GM12878 (cell line): ENCODE results near the gene ERP27. TPM values are rescaled to one million over a fixed set of nuclear protein-coding genes. Genes with fewer than 3 reads are reported as not detected.

Experiments used
- BRCA1 ChIP-seq: IDR thresholded peaks from 2 replicates; pipeline ENCODE4 v1.6.1; 2011; ENCODE audit warnings: low read depth, low read length, improper control_type of control experiment
- E4F1 ChIP-seq: fragments of 450-650 bp; IDR thresholded peaks from 2 replicates; pipeline ENCODE4 v1.6.1; 2018; ENCODE audit warnings: borderline replicate concordance, mild to moderate bottlenecking; ENCODE audit not compliant: partially characterized antibody
- EED ChIP-seq: sonication (generic); IDR thresholded peaks from 2 replicates; pipeline ENCODE4 v1.6.1; 2016; ENCODE audit warnings: antibody characterized with exemption, low read depth
- MTA3 ChIP-seq: IDR thresholded peaks from 2 replicates; pipeline ENCODE4 v1.6.1; 2012; ENCODE audit warnings: low read length, inconsistent platforms, borderline replicate concordance
- PAX5 ChIP-seq: IDR thresholded peaks from 2 replicates; pipeline ENCODE4 v1.6.1; 2011; ENCODE audit warnings: low read depth, low read length, borderline replicate concordance
- POLR2AphosphoS5 ChIP-seq: IDR thresholded peaks from 2 replicates; pipeline ENCODE4 v1.6.1; 2011; ENCODE audit warnings: mild to moderate bottlenecking, low read length, inconsistent platforms
- RELA ChIP-seq: fragments of 450-650 bp; IDR thresholded peaks from 2 replicates; pipeline ENCODE4 v1.8.0; 2014; ENCODE audit warnings: borderline replicate concordance; ENCODE audit not compliant: partially characterized antibody
- REST ChIP-seq: IDR thresholded peaks from 2 replicates; pipeline ENCODE4 v1.6.1; 2012; ENCODE audit warnings: mild to moderate bottlenecking, low read depth, low read length
- SMAD1 ChIP-seq: fragments of 450-650 bp; IDR thresholded peaks from 2 replicates; pipeline ENCODE4 v1.6.1; 2018; ENCODE audit warnings: mild to moderate bottlenecking, low read depth; ENCODE audit not compliant: partially characterized antibody
- ZBTB40 ChIP-seq: fragments of 450-650 bp; IDR thresholded peaks from 2 replicates; pipeline ENCODE4 v1.6.1; 2016; ENCODE audit warnings: mild to moderate bottlenecking, moderate library complexity, borderline replicate concordance
- ZNF274 ChIP-seq: IDR thresholded peaks from one replicate; pipeline ENCODE4 v1.8.0; 2011; ENCODE audit not compliant: insufficient read length, insufficient read depth
- ZNF384 ChIP-seq: IDR thresholded peaks from 2 replicates; pipeline ENCODE4 v1.6.1; 2012; ENCODE audit warnings: low read depth, mild to moderate bottlenecking, low read length, improper control_type of control experiment, borderline replicate concordance
- polyA plus RNA-seq, 11 experiments: library from polyadenylated mRNA; depleted of rRNA in 4 of 11; unstranded in 6 of 11; stranded (reverse) in 5 of 11; fragments of >200 nt; fragmentation: Nextera tagmentation in 4 of 11; fragmentation: Illumina TruSeq in 1 of 11; extraction: Ambion mirVana in 4 of 11; extraction: Trizol in 1 of 11; gene quantifications; 1 replicate in 1 of 11; 2 replicates in 10 of 11; pipeline versions ENCODE4 v1.2.1 to v1.2.3, GENCODE V29; 2011 to 2016; ENCODE audit warnings: inconsistent platforms in 2 of 11, missing spikeins in 2 of 11, low read depth in 1 of 11
- total RNA-seq, 4 experiments: library from RNA; depleted of rRNA in 3 of 4; stranded (reverse); fragments of >200 nt in 3 of 4; fragmentation: Illumina TruSeq in 1 of 4; extraction: Trizol in 1 of 4; gene quantifications; 2 replicates each; pipeline versions ENCODE4 v1.2.1 to v1.2.3, GENCODE V29; 2013 to 2021
- TF ChIP-seq, protein P1 (sequence below): fragments of 450-650 bp; IDR thresholded peaks from 2 replicates; pipeline ENCODE4 v1.6.1; 2017; ENCODE audit warnings: mild to moderate bottlenecking, moderate library complexity
- TF ChIP-seq, protein P2 (sequence below): IDR thresholded peaks from 2 replicates; pipeline ENCODE4 v1.6.1; 2011; ENCODE audit warnings: low read depth, low read length, improper control_type of control experiment, borderline replicate concordance

Gene ERP27
- total and polyA plus RNA-seq, 10 of the 15 experiments (the other 5 are each of a cell fraction or from before 2014, with no cell fraction given) = 0.91 to 2.4 (median 1.4) TPM

DNA sequence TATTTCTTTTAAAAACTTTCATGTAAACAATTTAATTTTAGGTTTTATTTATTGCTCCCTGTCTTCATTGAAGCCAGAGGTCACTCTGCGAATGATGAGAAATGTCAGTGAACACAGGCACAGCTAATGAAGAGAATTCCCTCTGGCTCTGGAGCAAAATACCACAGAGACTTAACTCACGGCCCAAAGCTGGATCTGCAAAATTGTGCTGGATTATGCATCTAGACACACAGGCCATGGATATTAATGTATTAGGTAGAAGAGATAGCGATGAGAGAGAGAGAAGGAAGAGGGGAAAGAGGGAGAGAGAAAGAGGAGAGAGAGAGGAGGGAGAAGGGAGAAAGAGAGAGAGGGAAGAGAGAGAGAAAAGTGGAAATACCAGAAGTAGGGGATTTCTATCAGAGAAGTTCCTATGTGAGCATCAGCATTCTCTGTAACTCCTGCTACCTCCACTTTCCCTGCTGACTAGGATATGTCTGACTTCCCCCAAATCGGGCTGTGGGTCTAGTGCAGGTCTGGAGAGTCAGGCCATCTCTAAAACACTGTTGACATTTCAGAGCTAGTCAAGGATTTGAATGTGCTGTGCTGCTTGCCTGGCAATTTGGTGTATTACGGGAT lies 19.3 kb upstream of the ERP27 start (continued):
- TF ChIP-seq POLR2AphosphoS5 = peak; percentile 59; the same call in 1 of the 2 replicates
- TF ChIP-seq BRCA1 = no peak
- no peak for TF ChIP-seq SMAD1
- no peak for TF ChIP-seq RELA
- TF ChIP-seq ZNF384 = no peak
- no peak for TF ChIP-seq PAX5
- TF ChIP-seq REST = no peak
- TF ChIP-seq MTA3 = no peak
- no peak for TF ChIP-seq ZBTB40
- peak; percentile 56 for TF ChIP-seq EED
- no peak for TF ChIP-seq ZNF274
- TF ChIP-seq E4F1 = no peak
- TF ChIP-seq, protein P1, sequence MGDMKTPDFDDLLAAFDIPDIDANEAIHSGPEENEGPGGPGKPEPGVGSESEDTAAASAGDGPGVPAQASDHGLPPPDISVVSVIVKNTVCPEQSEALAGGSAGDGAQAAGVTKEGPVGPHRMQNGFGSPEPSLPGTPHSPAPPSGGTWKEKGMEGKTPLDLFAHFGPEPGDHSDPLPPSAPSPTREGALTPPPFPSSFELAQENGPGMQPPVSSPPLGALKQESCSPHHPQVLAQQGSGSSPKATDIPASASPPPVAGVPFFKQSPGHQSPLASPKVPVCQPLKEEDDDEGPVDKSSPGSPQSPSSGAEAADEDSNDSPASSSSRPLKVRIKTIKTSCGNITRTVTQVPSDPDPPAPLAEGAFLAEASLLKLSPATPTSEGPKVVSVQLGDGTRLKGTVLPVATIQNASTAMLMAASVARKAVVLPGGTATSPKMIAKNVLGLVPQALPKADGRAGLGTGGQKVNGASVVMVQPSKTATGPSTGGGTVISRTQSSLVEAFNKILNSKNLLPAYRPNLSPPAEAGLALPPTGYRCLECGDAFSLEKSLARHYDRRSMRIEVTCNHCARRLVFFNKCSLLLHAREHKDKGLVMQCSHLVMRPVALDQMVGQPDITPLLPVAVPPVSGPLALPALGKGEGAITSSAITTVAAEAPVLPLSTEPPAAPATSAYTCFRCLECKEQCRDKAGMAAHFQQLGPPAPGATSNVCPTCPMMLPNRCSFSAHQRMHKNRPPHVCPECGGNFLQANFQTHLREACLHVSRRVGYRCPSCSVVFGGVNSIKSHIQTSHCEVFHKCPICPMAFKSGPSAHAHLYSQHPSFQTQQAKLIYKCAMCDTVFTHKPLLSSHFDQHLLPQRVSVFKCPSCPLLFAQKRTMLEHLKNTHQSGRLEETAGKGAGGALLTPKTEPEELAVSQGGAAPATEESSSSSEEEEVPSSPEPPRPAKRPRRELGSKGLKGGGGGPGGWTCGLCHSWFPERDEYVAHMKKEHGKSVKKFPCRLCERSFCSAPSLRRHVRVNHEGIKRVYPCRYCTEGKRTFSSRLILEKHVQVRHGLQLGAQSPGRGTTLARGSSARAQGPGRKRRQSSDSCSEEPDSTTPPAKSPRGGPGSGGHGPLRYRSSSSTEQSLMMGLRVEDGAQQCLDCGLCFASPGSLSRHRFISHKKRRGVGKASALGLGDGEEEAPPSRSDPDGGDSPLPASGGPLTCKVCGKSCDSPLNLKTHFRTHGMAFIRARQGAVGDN = no peak
- TF ChIP-seq, protein P2, sequence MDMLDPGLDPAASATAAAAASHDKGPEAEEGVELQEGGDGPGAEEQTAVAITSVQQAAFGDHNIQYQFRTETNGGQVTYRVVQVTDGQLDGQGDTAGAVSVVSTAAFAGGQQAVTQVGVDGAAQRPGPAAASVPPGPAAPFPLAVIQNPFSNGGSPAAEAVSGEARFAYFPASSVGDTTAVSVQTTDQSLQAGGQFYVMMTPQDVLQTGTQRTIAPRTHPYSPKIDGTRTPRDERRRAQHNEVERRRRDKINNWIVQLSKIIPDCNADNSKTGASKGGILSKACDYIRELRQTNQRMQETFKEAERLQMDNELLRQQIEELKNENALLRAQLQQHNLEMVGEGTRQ = no peak
